Measurements from ENCODE around the gene PRRT1B.

GRCh38 chr9:131505012-131505411 is 40.3 kb upstream of the PRRT1B start:
- TF ChIP-seq, protein P1, sequence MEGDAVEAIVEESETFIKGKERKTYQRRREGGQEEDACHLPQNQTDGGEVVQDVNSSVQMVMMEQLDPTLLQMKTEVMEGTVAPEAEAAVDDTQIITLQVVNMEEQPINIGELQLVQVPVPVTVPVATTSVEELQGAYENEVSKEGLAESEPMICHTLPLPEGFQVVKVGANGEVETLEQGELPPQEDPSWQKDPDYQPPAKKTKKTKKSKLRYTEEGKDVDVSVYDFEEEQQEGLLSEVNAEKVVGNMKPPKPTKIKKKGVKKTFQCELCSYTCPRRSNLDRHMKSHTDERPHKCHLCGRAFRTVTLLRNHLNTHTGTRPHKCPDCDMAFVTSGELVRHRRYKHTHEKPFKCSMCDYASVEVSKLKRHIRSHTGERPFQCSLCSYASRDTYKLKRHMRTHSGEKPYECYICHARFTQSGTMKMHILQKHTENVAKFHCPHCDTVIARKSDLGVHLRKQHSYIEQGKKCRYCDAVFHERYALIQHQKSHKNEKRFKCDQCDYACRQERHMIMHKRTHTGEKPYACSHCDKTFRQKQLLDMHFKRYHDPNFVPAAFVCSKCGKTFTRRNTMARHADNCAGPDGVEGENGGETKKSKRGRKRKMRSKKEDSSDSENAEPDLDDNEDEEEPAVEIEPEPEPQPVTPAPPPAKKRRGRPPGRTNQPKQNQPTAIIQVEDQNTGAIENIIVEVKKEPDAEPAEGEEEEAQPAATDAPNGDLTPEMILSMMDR (IDR thresholded peaks at IDR 0.05): no peak
- TF ChIP-seq POLR2A (IDR thresholded peaks at IDR 0.05): no peak

Data from right lobe of liver (tissue), 4 donors.